DMS 273 (cell line): ENCODE results near the gene RFX2.

ENCODE experiments used
- DNase-seq: peaks from one replicate; lab custom pipeline; 2025; ENCODE audit not compliant: unreplicated experiment; lab: John Stamatoyannopoulos, UW

RFX2 gene

GRCh38 chr19:6061376-6062130 lies 48.7 kb downstream of the RFX2 start:
- DNase-seq, result no peak

- DNase-seq, result peak; percentile 35
Observed at GRCh38 chr19:6060600-6061375, 49.5 kb downstream of the RFX2 start.

- DNase-seq, result no peak
Observed at GRCh38 chr19:6059988-6060599, 50.2 kb downstream of the RFX2 start.

GRCh38 chr19:6059396-6059947 lies 50.8 kb downstream of the RFX2 start:
- DNase-seq, result no peak

GRCh38 chr19:6058518-6059201 lies 51.6 kb downstream of the RFX2 start:
- no peak for DNase-seq

GRCh38 chr19:6057651-6058517 lies 52.4 kb downstream of the RFX2 start:
- DNase-seq, result no peak

- DNase-seq, result peak; percentile 97
Observed at GRCh38 chr19:6056801-6057650, 53.3 kb downstream of the RFX2 start.

- DNase-seq, result no peak
Observed at GRCh38 chr19:6056282-6056741, 54.0 kb downstream of the RFX2 start.

- no peak for DNase-seq
Observed at GRCh38 chr19:6055013-6055795, 55.1 kb downstream of the RFX2 start.

GRCh38 chr19:6048793-6049405 lies 61.4 kb downstream of the RFX2 start:
- DNase-seq, result peak; percentile 91

- no peak for DNase-seq
Observed at GRCh38 chr19:6048348-6048747, 62.0 kb downstream of the RFX2 start.

- peak; percentile 76 for DNase-seq
Observed at GRCh38 chr19:6047741-6048251, 62.5 kb downstream of the RFX2 start.

GRCh38 chr19:6047256-6047655 lies 63.0 kb downstream of the RFX2 start:
- DNase-seq, result no peak

- no peak for DNase-seq
Observed at GRCh38 chr19:6045108-6045507, 65.2 kb downstream of the RFX2 start.

- no peak for DNase-seq
Observed at GRCh38 chr19:6044056-6044805, 66.1 kb downstream of the RFX2 start.

GRCh38 chr19:6042776-6043726 lies 67.2 kb downstream of the RFX2 start:
- DNase-seq, result no peak
